GM13976 (cell line): ENCODE data around the gene DNAAF5.

ENCODE experiments used
- DNase-seq: peaks from one replicate; pipeline ENCODE4 v3.0.0; 2012; ENCODE audit warnings: low spot score
- in situ Hi-C: fragments of 300-500 bp; cut with MboI; formaldehyde crosslinking; loops from one replicate; pipeline ENCODE4 v1.12.0; 2022; ENCODE audit warnings: low sequenced_read_pairs, mixed read lengths, inconsistent platforms; ENCODE audit not compliant: unreplicated experiment
- TF ChIP-seq, protein P1 (sequence below): IDR thresholded peaks from 2 replicates; pipeline ENCODE4 v1.5.1; 2012; ENCODE audit warnings: borderline replicate concordance, mild to moderate bottlenecking; ENCODE audit not compliant: insufficient read depth; ENCODE audit errors: extremely low read depth, missing control alignments, control extremely low read depth

DNAAF5 gene

DNA sequence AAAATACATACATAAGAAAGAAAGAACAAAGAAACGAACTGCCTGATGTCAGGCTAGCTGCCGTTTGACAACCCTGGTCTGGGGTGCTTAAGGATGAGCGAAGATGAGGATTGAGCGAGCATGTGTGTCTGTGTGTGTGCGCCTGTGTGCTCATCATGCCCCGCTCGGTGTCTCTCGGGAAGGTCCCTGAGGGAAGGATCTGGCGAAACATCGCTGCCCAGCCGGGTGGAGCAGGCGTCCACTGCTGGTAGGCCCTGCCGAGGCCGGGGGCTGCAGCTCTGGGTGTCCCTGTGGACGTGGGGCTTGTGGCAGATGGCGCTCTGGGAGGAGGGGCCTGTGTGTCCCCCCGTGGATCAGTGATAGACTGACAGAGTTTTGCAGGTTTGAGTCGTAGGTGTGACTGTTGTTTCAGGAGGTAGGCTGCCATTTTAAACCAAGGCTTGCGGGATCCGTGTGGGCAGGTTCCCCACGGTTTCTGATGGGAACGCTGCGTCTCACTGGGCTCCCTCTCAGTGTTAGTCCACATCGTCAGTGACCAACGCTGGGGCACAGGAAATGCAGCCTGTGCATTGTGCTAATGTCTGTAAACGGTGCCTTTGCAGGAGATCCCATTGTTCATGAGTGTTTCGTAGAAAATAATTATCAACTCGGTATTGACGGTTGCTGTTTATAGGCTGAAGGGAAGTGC, 99.9 kb downstream of the DNAAF5 start:
- DNase-seq: no peak
- in situ Hi-C loops: no loop called here
- TF ChIP-seq, protein P1, sequence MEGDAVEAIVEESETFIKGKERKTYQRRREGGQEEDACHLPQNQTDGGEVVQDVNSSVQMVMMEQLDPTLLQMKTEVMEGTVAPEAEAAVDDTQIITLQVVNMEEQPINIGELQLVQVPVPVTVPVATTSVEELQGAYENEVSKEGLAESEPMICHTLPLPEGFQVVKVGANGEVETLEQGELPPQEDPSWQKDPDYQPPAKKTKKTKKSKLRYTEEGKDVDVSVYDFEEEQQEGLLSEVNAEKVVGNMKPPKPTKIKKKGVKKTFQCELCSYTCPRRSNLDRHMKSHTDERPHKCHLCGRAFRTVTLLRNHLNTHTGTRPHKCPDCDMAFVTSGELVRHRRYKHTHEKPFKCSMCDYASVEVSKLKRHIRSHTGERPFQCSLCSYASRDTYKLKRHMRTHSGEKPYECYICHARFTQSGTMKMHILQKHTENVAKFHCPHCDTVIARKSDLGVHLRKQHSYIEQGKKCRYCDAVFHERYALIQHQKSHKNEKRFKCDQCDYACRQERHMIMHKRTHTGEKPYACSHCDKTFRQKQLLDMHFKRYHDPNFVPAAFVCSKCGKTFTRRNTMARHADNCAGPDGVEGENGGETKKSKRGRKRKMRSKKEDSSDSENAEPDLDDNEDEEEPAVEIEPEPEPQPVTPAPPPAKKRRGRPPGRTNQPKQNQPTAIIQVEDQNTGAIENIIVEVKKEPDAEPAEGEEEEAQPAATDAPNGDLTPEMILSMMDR: no peak

DNA sequence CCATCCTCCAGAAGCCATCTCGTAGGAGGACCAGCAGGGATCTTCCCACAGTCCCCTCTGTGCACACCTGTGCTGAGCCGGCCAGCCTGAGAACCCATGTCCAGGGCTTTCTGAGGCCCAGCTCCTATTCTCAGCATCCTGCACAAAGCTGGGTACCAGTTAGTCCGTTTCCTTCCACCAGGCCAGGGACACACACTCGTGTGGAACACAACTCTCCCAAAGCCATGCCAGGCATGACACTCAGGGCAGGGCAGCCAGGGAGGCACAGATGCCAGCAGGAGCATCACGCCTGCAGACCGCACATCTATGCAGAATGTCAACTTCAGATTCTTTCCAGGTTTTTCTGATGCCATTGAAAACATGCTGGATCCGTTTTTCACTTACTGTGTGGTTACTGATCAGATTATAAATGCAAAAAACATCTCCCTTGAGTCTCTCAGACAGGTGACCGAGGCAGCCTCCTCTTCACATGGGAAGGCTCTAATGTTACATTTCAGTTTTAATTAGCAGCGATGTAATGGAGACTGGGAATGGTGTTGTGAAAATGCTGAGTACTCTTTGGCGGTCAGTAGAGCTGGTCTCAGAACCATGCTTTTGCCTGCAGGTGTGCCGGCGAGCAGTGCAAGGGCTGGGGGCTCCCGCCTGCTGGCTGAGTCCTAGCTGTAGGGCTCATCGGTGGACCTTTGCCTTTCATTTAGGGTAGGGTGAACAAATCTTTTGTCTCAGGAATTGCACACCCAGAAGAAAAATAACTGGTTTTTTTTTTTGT, 102.5 kb downstream of the DNAAF5 start:
- DNase-seq: no peak
- in situ Hi-C loops: no loop called here
- TF ChIP-seq, protein P1: no peak

DNA sequence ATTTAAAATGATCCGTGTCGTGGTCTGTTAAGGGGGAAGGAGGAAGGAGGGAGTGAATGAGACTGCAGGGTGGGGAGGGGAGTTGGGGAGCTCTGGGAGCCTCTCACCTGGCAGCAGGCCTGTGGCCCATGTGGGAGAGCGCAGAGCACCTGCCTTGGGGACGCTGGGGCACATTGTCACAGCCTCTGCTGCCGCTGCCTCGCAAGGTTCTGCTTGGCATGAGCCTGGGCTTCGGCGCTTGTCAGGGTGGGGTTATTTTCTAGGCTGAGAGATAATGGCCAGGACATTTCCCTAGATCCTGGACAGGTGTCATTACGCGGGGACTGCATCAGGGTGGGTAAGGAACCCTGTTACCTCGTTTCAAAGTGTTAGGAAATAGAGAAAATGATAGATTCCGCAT, 103.6 kb downstream of the DNAAF5 start:
- TF ChIP-seq, protein P1: no peak
- in situ Hi-C loops: no loop called here
- DNase-seq: no peak

DNA sequence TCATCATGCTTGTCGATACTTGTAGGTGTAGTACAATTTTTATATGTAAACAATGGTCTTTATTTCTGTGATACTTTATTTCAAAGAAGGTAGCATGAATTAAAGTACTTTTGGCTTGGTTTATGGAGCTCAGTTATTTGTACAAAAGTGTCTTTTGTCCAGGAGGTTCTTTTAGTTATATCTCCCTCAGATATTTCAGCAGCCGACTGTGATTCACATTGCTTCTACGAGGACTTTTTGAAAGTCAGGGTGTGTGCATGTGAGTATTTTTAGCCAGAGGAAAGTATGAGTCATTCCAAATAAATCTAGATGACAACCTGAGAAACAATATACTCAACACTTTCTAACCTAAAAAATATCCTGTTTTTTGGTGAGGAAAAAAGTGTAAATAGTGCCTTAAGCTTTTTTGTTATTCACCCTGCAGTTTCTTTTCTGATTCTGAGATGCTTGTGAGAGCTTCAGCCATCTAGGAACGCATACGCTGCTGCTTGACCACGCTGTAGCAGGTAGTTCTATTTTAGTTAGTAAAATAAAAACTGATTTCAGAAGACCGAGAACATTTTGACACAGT, 105.2 kb downstream of the DNAAF5 start:
- in situ Hi-C loops: no loop called here
- peak; percentile 84 for DNase-seq
- TF ChIP-seq, protein P1: no peak

DNA sequence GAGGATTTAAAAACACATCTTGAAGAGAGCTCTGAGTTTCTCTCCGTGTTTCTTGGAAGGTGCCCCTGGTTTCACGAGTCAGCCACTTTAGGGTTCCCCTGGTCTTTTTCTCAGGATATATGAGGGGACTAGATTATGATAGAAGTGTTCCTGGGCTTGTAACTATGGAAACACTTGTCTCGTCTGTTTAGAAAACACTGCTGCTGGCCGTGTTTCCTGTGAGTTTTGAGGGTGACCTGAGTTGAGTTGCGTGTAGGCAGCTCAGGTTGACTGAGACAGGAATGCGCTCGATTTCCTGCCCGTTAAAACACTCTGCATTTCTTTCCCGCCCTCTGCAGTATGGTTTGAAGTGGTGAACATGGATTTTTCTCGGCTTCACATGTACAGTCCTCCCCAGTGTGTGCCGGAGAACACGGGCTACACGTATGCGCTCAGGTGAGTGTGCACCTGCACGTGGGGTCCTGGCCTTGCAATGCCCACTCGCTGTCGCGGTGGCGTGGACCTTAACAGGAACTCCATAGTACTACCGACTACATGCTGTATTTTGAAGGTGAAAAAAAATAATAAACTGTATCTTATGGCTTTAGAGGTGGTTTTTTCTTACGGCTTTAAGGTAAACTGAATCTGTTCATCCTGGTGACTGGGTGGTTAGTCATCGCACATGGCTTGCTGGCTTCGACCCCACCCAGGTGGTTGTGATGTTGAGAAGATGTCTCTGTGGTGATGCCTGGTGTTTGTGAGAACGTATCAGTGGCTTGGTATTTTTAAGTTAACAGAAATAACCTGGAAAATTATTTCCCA, 105.9 kb downstream of the DNAAF5 start, which contains the start of gene SUN1:
Gene SUN1, plus strand, starts transcription at position 310 of the 801 bp plus-strand sequence. Its CDS starts 49 bp downstream, at position 359.
- TF ChIP-seq, protein P1: no peak
- in situ Hi-C loops: no loop called here
- DNase-seq: peak; percentile 75

DNA sequence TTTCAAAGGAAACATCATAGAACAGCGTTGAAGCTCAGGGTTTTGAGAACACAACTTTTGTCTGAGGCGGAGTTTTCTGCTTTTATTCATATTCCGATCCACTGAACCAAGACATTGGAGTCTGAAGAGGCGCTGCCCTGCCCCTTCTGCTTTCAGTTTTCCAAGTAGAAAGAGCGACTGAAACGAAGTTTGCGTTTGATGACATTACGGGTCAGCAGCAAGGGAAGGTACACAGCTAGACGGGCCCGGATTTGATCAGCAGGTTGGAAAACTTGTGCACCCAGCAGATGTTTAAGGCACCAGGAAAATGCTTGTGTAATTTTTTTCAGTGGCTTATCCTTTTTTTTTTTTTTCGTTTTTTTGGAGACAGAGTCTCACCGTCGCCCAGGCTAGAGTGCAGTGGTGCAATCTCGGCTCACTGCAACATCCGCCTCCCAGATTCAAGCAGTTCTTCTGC, 106.5 kb downstream of the DNAAF5 start:
- no peak for DNase-seq
- TF ChIP-seq, protein P1: no peak
- in situ Hi-C loops: no loop called here
